Lower leg skin (tissue), 4 donors: ENCODE data around the gene PNMA8C. TPM values are rescaled to one million over a fixed set of nuclear protein-coding genes. Genes with fewer than 3 reads are reported as not detected.
"Not testable (repeated sequence)": the region's sequence is repeated elsewhere in the genome, so short reads cannot be mapped to it uniquely, and the experiment has no call there.

Experiments
- DNase-seq, 2 donors: peaks; one replicate each; pipeline ENCODE4 v3.0.0-alpha.2; 2019; ENCODE audit warnings: low spot score in 2 of 2
- H3K4me3 ChIP-seq: fragments of 200-600 bp; sonication (generic); 2 replicates; pipeline ENCODE4 v1.5.1; 2017; ENCODE audit warnings: mild to moderate bottlenecking, low read depth; ENCODE audit not compliant: poor library complexity, severe bottlenecking
- CTCF ChIP-seq, 3 donors: fragments of 450-650 bp; IDR thresholded peaks; one replicate each; pipeline ENCODE4 v1.5.1; 2016; ENCODE audit warnings: antibody characterized with exemption in 3 of 3, mild to moderate bottlenecking in 3 of 3, moderate library complexity in 2 of 3
- POLR2A ChIP-seq, 2 donors: fragments of 450-650 bp; IDR thresholded peaks; one replicate each; pipeline ENCODE4 v1.6.1; 2016 to 2017; ENCODE audit warnings: antibody characterized with exemption in 2 of 2, mild to moderate bottlenecking in 1 of 2, moderate library complexity in 1 of 2
- WGBS, 2 donors: methylation state at CpG; one replicate each; pipeline ENCODE4 v1.1.5; 2018; 5-methylcytosine and 5-hydroxymethylcytosine counted together
- intact Hi-C: fragments of 100-400 bp; cut with DNase I; formaldehyde crosslinking; loops from one replicate; pipeline ENCODE4 v1.15.0; 2023; ENCODE audit warnings: low total_unique reads
- total RNA-seq, 4 donors: library from RNA; depleted of rRNA; stranded (reverse); fragments of >200 nt; gene quantifications; one replicate each; pipeline ENCODE4 v1.1.0, GENCODE V29; 2016

PNMA8C gene
- total RNA-seq, 4 donors from 2014 or later, result not detected

DNA sequence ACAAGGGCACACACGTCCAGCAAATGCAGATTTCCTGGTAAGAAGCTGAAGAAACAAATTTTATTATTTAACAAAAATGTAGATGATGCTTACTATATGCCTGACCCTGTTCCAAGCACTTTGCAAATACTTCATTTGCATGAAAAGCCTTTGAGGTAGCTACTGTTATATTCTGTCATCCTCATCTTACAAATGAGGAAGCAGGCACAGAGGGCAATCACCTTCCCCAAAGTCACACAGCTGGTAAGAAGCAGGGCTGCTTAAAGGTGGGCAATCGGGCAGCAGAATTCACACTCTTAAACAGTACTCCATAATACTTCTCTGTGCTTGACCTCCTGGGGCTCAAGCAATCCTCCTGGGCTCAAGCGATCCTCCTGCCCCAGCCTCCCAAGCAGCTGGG, 18.3 kb upstream of the PNMA8C start:
- no peak overlapping the region for H3K4me3 ChIP-seq
- 52 to 53% methylated on average over 3 of the region's 3 CpGs for WGBS, 2 donors
- TF ChIP-seq CTCF (IDR thresholded peaks at IDR 0.05) (no peak), POLR2A (IDR thresholded peaks at IDR 0.05) (no peak)
- no peak for DNase-seq
- intact Hi-C loops, result no loop called here

DNA sequence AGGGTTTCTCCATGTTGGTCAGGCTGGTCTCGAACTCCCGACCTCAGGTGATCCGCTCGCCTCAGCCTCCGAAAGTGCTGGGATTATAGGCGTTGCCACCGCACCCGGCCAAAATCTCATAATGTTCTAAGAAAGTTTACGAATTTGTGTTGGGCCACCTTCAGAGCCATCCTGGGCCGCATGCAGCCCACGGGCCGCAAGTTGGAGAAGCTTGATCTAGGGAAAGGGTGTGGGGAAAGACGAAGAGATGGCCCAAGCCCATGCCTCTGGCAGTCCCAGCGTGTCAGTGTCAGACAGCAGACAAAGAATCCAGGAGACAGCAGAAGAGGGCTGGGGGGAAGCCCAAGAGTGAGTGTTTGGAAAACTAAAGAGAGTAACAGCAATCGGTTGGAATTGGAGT, 17.3 kb upstream of the PNMA8C start:
- intact Hi-C loops, result no loop called here
- H3K4me3 ChIP-seq, result no peak overlapping the region
- WGBS, 2 donors, result 80 to 83% methylated on average over 14 to 15 of the region's 15 CpGs
- no peak for TF ChIP-seq POLR2A (IDR thresholded peaks at IDR 0.05)
- no peak for TF ChIP-seq CTCF (IDR thresholded peaks at IDR 0.05)
- DNase-seq, result no peak

DNA sequence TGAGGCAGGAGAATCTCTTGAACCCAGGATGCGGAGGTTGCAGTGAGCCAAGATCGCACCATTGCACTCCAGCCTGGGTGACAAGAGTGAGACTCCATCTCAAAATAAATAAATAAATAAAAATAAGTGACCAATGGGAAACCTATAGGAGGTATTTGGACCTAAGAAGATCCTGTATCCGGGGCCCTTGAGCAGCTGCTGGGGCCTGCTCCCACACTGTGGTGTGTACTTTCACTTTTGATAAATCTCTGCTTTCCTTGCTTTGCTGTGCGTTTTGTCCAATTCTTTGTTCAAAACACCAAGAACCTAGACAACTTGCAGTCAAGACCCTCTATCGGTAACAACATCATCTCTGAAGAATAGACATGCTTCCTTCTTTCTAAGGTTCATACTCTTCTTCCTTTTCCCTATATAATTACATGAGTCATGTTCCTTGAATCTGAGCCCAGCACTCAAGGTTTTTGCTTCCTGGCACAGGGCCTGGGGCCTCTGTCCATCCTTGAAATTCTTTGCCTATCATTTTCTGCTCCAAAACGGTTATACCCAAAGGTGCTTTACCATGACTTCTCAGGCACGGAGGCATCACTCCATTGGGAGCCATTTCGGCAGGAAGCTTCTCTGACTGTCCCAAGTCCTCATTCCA, 14.2 kb upstream of the PNMA8C start:
- intact Hi-C loops, result no loop called here
- H3K4me3 ChIP-seq, result no peak overlapping the region
- 53 to 56% methylated on average over 8 of the region's 8 CpGs for WGBS, 2 donors
- TF ChIP-seq CTCF (IDR thresholded peaks at IDR 0.05) (no peak), POLR2A (IDR thresholded peaks at IDR 0.05) (no peak)
- no peak for DNase-seq

GRCh38 chr19:46441866-46442265, 13.1 kb upstream of the PNMA8C start:
- TF ChIP-seq POLR2A (IDR thresholded peaks at IDR 0.05), result no peak
- no peak for TF ChIP-seq CTCF (IDR thresholded peaks at IDR 0.05)
- no peak overlapping the region for H3K4me3 ChIP-seq
- DNase-seq, result no peak
- 46 to 54% methylated on average over 1 of the region's 1 CpG for WGBS, 2 donors
- intact Hi-C loops, result no loop called here

DNA sequence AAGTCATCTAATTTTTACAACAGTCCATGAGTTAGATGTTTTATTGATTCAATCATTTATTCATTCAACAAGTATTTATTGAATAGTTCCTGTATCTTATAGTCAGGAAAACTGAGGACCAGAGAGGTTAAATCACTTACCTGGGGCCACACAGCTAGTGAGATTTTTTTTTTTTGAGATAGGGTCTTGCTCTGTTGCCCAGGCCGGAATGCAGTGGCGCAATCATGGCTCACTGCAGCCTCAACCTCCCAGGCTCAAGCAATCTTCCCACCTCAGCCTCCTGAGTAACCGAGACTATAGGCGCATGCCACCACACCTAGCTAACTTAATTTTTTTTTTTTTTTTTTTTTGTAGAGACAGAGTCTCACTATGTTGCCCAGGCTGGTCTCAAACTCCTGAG, 7.0 kb upstream of the PNMA8C start:
- DNase-seq, H3K4me3 ChIP-seq, intact Hi-C loops: not testable (repeated sequence)
- WGBS, 2 donors, result 95 to 100% methylated on average over 4 of the region's 4 CpGs

- intact Hi-C loops, result no loop called here
- TF ChIP-seq POLR2A (IDR thresholded peaks at IDR 0.05), result no peak
- TF ChIP-seq CTCF (IDR thresholded peaks at IDR 0.05), result no peak
- no peak for DNase-seq
- no peak overlapping the region for H3K4me3 ChIP-seq
- WGBS, 2 donors, result 44 to 53% methylated on average over 6 of the region's 6 CpGs
Observed at GRCh38 chr19:46435009-46435408, 6.3 kb upstream of the PNMA8C start.

DNA sequence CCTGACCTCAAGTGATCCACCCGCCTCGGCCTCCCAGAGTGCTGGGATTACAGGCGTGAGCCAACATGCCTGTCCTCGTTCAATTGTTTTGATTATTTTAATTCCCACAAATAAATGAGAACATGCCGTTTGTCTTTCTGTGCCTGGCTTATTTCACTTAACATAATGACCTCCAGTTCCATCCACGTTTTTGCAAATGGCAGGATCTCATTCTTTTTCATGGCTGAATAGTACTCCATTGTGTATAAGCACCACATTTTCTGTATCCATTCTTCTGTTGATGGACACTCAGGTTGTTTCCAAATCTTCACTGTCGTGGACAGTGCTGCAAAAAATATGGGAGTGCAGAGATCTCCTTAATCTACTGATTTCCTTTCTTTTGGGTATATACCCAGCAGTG, 4.7 kb upstream of the PNMA8C start:
- WGBS, 2 donors, result 70 to 71% methylated on average over 7 of the region's 7 CpGs
- intact Hi-C loops, H3K4me3 ChIP-seq, DNase-seq: not testable (repeated sequence)
